Thyroid gland (tissue), 4 donors: Measurements from ENCODE around the gene PCNX3.

ENCODE experiments used
- CTCF ChIP-seq, 6 experiments: fragments of 200-600 bp in 3 of 6; fragments of 450-650 bp in 3 of 6; sonication (generic) in 3 of 6; IDR thresholded peaks; one replicate each; pipeline ENCODE4 v1.5.1; 2016 to 2019; ENCODE audit warnings: antibody characterized with exemption in 6 of 6, mild to moderate bottlenecking in 2 of 6, inconsistent platforms in 1 of 6, moderate library complexity in 1 of 6
- POLR2A ChIP-seq, 2 donors: fragments of 450-650 bp; IDR thresholded peaks; one replicate each; pipeline ENCODE4 v1.6.1; 2017; ENCODE audit warnings: antibody characterized with exemption in 2 of 2, mild to moderate bottlenecking in 2 of 2, moderate library complexity in 1 of 2

- TF ChIP-seq POLR2A (IDR thresholded peaks at IDR 0.05) (no peak), CTCF (IDR thresholded peaks at IDR 0.05) (no peak)
These were observed 5.9 kb upstream of the PCNX3 start for GRCh38 chr11:65609665-65610064.
